ENCODE data around the gene KIF5C.

DNA sequence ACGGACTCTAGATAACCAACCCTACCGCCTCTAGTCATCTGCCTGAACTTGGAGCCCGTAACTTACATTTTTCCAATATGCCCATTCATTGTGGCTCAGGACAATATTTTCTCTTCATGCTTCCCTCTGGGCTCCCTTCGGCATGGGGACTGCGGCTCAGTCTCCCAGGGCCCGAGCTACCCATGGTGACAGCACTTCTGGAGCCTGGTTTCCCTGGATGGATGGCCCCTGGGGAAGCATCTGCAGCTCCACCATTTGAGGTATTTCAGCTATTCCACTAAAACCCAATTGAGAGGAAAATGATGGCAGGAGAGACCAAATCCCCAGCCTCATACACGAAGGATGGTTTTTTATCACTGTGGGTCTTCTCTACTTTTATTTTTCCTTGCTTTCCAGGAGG lies 74.3 kb downstream of the KIF5C start:
- TF ChIP-seq, protein P1, sequence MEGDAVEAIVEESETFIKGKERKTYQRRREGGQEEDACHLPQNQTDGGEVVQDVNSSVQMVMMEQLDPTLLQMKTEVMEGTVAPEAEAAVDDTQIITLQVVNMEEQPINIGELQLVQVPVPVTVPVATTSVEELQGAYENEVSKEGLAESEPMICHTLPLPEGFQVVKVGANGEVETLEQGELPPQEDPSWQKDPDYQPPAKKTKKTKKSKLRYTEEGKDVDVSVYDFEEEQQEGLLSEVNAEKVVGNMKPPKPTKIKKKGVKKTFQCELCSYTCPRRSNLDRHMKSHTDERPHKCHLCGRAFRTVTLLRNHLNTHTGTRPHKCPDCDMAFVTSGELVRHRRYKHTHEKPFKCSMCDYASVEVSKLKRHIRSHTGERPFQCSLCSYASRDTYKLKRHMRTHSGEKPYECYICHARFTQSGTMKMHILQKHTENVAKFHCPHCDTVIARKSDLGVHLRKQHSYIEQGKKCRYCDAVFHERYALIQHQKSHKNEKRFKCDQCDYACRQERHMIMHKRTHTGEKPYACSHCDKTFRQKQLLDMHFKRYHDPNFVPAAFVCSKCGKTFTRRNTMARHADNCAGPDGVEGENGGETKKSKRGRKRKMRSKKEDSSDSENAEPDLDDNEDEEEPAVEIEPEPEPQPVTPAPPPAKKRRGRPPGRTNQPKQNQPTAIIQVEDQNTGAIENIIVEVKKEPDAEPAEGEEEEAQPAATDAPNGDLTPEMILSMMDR (conservative IDR thresholded peaks at IDR 0.05): no peak
- no peak for TF ChIP-seq ZFX (IDR thresholded peaks at IDR 0.05)

All from C4-2B (cell line).